GM23338 (cell line): Measurements from ENCODE around the gene S100A11. TPM values are rescaled to one million over a fixed set of nuclear protein-coding genes. Genes with fewer than 3 reads are reported as not detected.
A peak's percentile ranks its signal among the peaks of the same experiment; 100 is the strongest.

ENCODE experiments used
- ATAC-seq: fragments of 200-7000 bp; cut with Tn5 transposase; 3 replicates; pipeline ENCODE4 v1.9.1; 2020
- DNase-seq: peaks from one replicate; pipeline ENCODE4 v3.0.0-alpha.2; 2015; ENCODE audit warnings: low spot score
- H2AFZ ChIP-seq: fragments of 200-600 bp; sonication (generic); 2 replicates; pipeline ENCODE4 v1.8.0; 2016; ENCODE audit warnings: antibody characterized with exemption, mild to moderate bottlenecking, moderate library complexity
- H3F3A ChIP-seq: fragments of 200-600 bp; sonication (generic); replicated peaks from 2 replicates; pipeline ENCODE4 v1.8.0; 2017; ENCODE audit warnings: antibody characterized with exemption, mixed run types, low read depth
- H3K27ac ChIP-seq: fragments of 200-600 bp; sonication (generic); 2 replicates; pipeline ENCODE4 v1.6.1; 2016; ENCODE audit warnings: low read depth
- H3K27me3 ChIP-seq: fragments of 200-600 bp; sonication (generic); 2 replicates; pipeline ENCODE4 v1.8.0; 2016; ENCODE audit warnings: mild to moderate bottlenecking, mixed run types, moderate library complexity; ENCODE audit not compliant: insufficient read depth
- H3K36me3 ChIP-seq: fragments of 200-600 bp; sonication (generic); 2 replicates; pipeline ENCODE4 v1.8.0; 2016; ENCODE audit warnings: mild to moderate bottlenecking; ENCODE audit not compliant: insufficient read depth
- H3K4me1 ChIP-seq: fragments of 200-600 bp; sonication (generic); 2 replicates; pipeline ENCODE4 v1.8.0; 2016; ENCODE audit warnings: mild to moderate bottlenecking, moderate library complexity; ENCODE audit not compliant: insufficient read depth
- H3K4me2 ChIP-seq: fragments of 200-600 bp; sonication (generic); 2 replicates; pipeline ENCODE4 v1.7.1; 2017; ENCODE audit warnings: mixed run types
- H3K4me3 ChIP-seq: fragments of 200-600 bp; sonication (generic); 2 replicates; pipeline ENCODE4 v1.6.1; 2016; ENCODE audit warnings: mixed run types
- H3K79me2 ChIP-seq: fragments of 200-600 bp; sonication (generic); replicated peaks from 2 replicates; pipeline ENCODE4 v1.8.0; 2017; ENCODE audit warnings: mild to moderate bottlenecking; ENCODE audit not compliant: insufficient read depth
- H3K9me2 ChIP-seq: fragments of 200-600 bp; sonication (generic); 2 replicates; pipeline ENCODE4 v1.8.0; 2017; ENCODE audit not compliant: insufficient read depth
- H4K20me1 ChIP-seq: fragments of 200-600 bp; sonication (generic); replicated peaks from 2 replicates; pipeline ENCODE4 v1.8.0; 2017; ENCODE audit warnings: mild to moderate bottlenecking; ENCODE audit not compliant: insufficient read depth
- H3K27ac Mint-ChIP-seq: 2 replicates; pipeline ENCODE4 v1.8.0; 2020; ENCODE audit warnings: inconsistent platforms, mild to moderate bottlenecking, moderate library complexity, mixed read lengths
- H3K27me3 Mint-ChIP-seq: 3 replicates; pipeline ENCODE4 v1.8.0; 2022; ENCODE audit warnings: low read depth, mild to moderate bottlenecking, moderate library complexity, mixed read lengths, inconsistent platforms; ENCODE audit not compliant: insufficient read depth, poor library complexity
- H3K36me3 Mint-ChIP-seq: 3 replicates; pipeline ENCODE4 v1.8.0; 2021; ENCODE audit warnings: low read depth, mild to moderate bottlenecking, inconsistent platforms, moderate library complexity, mixed read lengths
- H3K4me1 Mint-ChIP-seq: 3 replicates; pipeline ENCODE4 v1.8.0; 2020; ENCODE audit warnings: mild to moderate bottlenecking, inconsistent platforms, mixed read lengths
- H3K4me3 Mint-ChIP-seq: 3 replicates; pipeline ENCODE4 v1.8.0; 2021; ENCODE audit warnings: moderate library complexity, mild to moderate bottlenecking, inconsistent platforms, mixed read lengths
- H3K9me3 Mint-ChIP-seq: 3 replicates; pipeline ENCODE4 v1.8.0; 2020; ENCODE audit warnings: moderate library complexity, mild to moderate bottlenecking, inconsistent platforms, mixed read lengths
- CREB1 ChIP-seq: fragments of 250-450 bp; sonication (Bioruptor Pico); IDR thresholded peaks from 2 replicates; pipeline ENCODE4 v1.5.0; 2020; ENCODE audit warnings: low read depth, mild to moderate bottlenecking, moderate library complexity
- NANOG ChIP-seq: IDR thresholded peaks from 2 replicates; pipeline ENCODE4 v1.6.1; 2016; ENCODE audit warnings: antibody characterized with exemption, borderline replicate concordance
- POLR2AphosphoS5 ChIP-seq: IDR thresholded peaks from 2 replicates; pipeline ENCODE4 v1.6.1; 2016; ENCODE audit warnings: antibody characterized with exemption, low read depth
- STAT1 ChIP-seq: IDR thresholded peaks from one replicate; pipeline ENCODE4 v1.6.1; 2016; ENCODE audit warnings: antibody characterized with exemption; ENCODE audit not compliant: unreplicated experiment
- ZNF114 ChIP-seq: fragments of 250-450 bp; sonication (Bioruptor Pico); IDR thresholded peaks from 2 replicates; pipeline ENCODE4 v1.5.0; 2020; ENCODE audit warnings: mild to moderate bottlenecking, moderate library complexity
- polyA plus RNA-seq: library from polyadenylated mRNA; unstranded; fragments of >200 nt; fragmentation: Nextera tagmentation; extraction: Ambion mirVana; gene quantifications from 2 replicates; pipeline ENCODE4 v1.2.1, GENCODE V29; 2016
- total RNA-seq: library from RNA; depleted of rRNA; stranded (reverse); fragments of >200 nt; shearing (Covaris generic); gene quantifications from 2 replicates; pipeline ENCODE4 v1.2.3, GENCODE V29; 2014
- TF ChIP-seq, protein P1 (sequence below), 2 experiments: fragments of 200-600 bp in 1 of 2; sonication (generic) in 1 of 2; conservative IDR thresholded peaks; 2 replicates each; pipeline versions ENCODE4 v1.5.1 to v1.6.1; 2016 to 2017; ENCODE audit warnings: antibody characterized with exemption in 2 of 2, low read depth in 2 of 2, mild to moderate bottlenecking in 2 of 2, moderate library complexity in 1 of 2
- TF ChIP-seq, protein P2 (sequence below): IDR thresholded peaks from 2 replicates; pipeline ENCODE4 v1.6.1; 2016; ENCODE audit warnings: antibody characterized with exemption
- TF ChIP-seq, protein P3 (sequence below): IDR thresholded peaks from one replicate; pipeline ENCODE4 v1.6.1; 2018; ENCODE audit warnings: antibody characterized with exemption; ENCODE audit not compliant: unreplicated experiment
- TF ChIP-seq, protein P4 (sequence below): fragments of 250-450 bp; sonication (Bioruptor Pico); IDR thresholded peaks from 2 replicates; pipeline ENCODE4 v1.5.0; 2020; ENCODE audit warnings: mild to moderate bottlenecking, moderate library complexity

S100A11 gene
- total and polyA plus RNA-seq, 2 experiments from 2014 or later, result 73.1 to 596 TPM

DNA sequence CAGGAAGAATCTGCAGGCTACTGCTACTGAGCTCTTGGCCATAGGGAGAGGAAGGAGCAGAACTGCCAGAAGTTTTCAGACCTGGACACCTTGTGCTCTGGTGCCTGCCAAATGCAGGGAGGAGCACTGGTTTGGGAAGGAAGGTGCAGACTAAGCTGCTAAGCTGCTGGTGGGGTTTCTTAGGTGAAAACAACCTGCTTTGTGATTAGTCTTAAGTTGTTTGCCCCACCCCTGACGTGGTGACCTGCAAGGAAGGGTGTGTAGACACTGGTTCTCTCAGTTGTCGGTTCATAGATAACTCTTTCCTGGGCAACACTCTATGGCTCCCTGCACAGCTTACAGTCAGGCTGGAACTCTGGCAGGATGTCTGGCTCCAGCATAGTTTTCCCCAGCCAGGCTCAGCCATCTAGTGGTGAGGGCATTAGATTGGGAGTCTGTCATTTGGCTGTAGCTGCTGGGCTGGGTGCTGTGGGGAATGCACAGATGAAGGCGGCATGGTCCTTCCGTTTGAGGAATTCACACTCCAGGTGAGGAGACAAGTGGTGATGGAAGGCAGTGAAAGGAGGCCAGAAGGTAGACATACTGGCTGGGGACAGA is 32.9 kb downstream of the S100A11 start:
- no peak overlapping the region for H3K4me3 Mint-ChIP-seq
- Histone ChIP-seq H3K79me2 (no peaks in the 10 kb centered on the region), H3K27ac (no peak overlapping the region), H3F3A (0 out of 2 replicates have a peak, but pooled peaks cover 2% of the 10 kb centered on the region), H3K4me3 (no peak overlapping the region), H2AFZ (peak overlapping the region; percentile 52; the same call in 1 of the 2 replicates), H3K9me2 (no peaks in the 10 kb centered on the region), H3K4me2 (no peak overlapping the region), H3K27me3 (no peaks in the 10 kb centered on the region), H4K20me1 (no peaks in the 10 kb centered on the region), H3K36me3 (no peaks in the 10 kb centered on the region), H3K4me1 (peaks cover 11% of the 10 kb centered on the region)
- TF ChIP-seq, protein P1, sequence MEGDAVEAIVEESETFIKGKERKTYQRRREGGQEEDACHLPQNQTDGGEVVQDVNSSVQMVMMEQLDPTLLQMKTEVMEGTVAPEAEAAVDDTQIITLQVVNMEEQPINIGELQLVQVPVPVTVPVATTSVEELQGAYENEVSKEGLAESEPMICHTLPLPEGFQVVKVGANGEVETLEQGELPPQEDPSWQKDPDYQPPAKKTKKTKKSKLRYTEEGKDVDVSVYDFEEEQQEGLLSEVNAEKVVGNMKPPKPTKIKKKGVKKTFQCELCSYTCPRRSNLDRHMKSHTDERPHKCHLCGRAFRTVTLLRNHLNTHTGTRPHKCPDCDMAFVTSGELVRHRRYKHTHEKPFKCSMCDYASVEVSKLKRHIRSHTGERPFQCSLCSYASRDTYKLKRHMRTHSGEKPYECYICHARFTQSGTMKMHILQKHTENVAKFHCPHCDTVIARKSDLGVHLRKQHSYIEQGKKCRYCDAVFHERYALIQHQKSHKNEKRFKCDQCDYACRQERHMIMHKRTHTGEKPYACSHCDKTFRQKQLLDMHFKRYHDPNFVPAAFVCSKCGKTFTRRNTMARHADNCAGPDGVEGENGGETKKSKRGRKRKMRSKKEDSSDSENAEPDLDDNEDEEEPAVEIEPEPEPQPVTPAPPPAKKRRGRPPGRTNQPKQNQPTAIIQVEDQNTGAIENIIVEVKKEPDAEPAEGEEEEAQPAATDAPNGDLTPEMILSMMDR (conservative IDR thresholded peaks at IDR 0.05; ENCODE audit: low read depth in 2 of 2), result peak; percentile 37 to 57; a peak in 3 of 4 replicates
- TF ChIP-seq STAT1, result no peak
- H3K9me3 Mint-ChIP-seq, result no peaks in the 10 kb centered on the region
- ATAC-seq (peak; percentile 87), DNase-seq (peak; percentile 62)
- no peaks in the 10 kb centered on the region for H3K36me3 Mint-ChIP-seq
- no peak overlapping the region for H3K27ac Mint-ChIP-seq
- H3K27me3 Mint-ChIP-seq, result peaks cover 1% of the 10 kb centered on the region
- peaks cover 13% of the 10 kb centered on the region for H3K4me1 Mint-ChIP-seq

DNA sequence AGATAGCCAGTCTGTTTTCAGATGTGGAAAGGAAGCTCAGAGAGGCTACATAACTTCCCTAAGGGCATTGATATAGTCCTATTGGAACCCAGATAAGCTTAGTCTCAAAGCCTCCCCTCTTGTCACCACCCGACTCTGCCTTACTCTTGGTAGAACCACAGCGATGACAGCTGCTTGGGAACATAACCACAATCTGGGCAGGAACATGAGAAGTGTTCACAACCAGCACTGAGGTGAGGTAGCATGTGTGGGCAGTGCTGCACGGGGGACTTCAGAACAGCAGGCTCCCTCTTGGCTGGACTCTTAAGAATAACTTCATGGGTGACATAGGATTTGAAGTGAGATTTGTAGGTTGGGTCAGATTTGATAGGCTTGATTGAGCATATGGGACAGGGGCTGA is 33.8 kb downstream of the S100A11 start:
- H3K9me3 Mint-ChIP-seq, result no peaks in the 10 kb centered on the region
- TF ChIP-seq POLR2AphosphoS5 (no peak), CREB1 (CRISPR knock-in tag) (no peak), NANOG (no peak), ZNF114 (CRISPR knock-in tag) (no peak)
- TF ChIP-seq, protein P2, sequence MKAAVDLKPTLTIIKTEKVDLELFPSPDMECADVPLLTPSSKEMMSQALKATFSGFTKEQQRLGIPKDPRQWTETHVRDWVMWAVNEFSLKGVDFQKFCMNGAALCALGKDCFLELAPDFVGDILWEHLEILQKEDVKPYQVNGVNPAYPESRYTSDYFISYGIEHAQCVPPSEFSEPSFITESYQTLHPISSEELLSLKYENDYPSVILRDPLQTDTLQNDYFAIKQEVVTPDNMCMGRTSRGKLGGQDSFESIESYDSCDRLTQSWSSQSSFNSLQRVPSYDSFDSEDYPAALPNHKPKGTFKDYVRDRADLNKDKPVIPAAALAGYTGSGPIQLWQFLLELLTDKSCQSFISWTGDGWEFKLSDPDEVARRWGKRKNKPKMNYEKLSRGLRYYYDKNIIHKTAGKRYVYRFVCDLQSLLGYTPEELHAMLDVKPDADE, result no peak
- TF ChIP-seq, protein P3, sequence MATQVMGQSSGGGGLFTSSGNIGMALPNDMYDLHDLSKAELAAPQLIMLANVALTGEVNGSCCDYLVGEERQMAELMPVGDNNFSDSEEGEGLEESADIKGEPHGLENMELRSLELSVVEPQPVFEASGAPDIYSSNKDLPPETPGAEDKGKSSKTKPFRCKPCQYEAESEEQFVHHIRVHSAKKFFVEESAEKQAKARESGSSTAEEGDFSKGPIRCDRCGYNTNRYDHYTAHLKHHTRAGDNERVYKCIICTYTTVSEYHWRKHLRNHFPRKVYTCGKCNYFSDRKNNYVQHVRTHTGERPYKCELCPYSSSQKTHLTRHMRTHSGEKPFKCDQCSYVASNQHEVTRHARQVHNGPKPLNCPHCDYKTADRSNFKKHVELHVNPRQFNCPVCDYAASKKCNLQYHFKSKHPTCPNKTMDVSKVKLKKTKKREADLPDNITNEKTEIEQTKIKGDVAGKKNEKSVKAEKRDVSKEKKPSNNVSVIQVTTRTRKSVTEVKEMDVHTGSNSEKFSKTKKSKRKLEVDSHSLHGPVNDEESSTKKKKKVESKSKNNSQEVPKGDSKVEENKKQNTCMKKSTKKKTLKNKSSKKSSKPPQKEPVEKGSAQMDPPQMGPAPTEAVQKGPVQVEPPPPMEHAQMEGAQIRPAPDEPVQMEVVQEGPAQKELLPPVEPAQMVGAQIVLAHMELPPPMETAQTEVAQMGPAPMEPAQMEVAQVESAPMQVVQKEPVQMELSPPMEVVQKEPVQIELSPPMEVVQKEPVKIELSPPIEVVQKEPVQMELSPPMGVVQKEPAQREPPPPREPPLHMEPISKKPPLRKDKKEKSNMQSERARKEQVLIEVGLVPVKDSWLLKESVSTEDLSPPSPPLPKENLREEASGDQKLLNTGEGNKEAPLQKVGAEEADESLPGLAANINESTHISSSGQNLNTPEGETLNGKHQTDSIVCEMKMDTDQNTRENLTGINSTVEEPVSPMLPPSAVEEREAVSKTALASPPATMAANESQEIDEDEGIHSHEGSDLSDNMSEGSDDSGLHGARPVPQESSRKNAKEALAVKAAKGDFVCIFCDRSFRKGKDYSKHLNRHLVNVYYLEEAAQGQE, result no peak
- TF ChIP-seq, protein P4, sequence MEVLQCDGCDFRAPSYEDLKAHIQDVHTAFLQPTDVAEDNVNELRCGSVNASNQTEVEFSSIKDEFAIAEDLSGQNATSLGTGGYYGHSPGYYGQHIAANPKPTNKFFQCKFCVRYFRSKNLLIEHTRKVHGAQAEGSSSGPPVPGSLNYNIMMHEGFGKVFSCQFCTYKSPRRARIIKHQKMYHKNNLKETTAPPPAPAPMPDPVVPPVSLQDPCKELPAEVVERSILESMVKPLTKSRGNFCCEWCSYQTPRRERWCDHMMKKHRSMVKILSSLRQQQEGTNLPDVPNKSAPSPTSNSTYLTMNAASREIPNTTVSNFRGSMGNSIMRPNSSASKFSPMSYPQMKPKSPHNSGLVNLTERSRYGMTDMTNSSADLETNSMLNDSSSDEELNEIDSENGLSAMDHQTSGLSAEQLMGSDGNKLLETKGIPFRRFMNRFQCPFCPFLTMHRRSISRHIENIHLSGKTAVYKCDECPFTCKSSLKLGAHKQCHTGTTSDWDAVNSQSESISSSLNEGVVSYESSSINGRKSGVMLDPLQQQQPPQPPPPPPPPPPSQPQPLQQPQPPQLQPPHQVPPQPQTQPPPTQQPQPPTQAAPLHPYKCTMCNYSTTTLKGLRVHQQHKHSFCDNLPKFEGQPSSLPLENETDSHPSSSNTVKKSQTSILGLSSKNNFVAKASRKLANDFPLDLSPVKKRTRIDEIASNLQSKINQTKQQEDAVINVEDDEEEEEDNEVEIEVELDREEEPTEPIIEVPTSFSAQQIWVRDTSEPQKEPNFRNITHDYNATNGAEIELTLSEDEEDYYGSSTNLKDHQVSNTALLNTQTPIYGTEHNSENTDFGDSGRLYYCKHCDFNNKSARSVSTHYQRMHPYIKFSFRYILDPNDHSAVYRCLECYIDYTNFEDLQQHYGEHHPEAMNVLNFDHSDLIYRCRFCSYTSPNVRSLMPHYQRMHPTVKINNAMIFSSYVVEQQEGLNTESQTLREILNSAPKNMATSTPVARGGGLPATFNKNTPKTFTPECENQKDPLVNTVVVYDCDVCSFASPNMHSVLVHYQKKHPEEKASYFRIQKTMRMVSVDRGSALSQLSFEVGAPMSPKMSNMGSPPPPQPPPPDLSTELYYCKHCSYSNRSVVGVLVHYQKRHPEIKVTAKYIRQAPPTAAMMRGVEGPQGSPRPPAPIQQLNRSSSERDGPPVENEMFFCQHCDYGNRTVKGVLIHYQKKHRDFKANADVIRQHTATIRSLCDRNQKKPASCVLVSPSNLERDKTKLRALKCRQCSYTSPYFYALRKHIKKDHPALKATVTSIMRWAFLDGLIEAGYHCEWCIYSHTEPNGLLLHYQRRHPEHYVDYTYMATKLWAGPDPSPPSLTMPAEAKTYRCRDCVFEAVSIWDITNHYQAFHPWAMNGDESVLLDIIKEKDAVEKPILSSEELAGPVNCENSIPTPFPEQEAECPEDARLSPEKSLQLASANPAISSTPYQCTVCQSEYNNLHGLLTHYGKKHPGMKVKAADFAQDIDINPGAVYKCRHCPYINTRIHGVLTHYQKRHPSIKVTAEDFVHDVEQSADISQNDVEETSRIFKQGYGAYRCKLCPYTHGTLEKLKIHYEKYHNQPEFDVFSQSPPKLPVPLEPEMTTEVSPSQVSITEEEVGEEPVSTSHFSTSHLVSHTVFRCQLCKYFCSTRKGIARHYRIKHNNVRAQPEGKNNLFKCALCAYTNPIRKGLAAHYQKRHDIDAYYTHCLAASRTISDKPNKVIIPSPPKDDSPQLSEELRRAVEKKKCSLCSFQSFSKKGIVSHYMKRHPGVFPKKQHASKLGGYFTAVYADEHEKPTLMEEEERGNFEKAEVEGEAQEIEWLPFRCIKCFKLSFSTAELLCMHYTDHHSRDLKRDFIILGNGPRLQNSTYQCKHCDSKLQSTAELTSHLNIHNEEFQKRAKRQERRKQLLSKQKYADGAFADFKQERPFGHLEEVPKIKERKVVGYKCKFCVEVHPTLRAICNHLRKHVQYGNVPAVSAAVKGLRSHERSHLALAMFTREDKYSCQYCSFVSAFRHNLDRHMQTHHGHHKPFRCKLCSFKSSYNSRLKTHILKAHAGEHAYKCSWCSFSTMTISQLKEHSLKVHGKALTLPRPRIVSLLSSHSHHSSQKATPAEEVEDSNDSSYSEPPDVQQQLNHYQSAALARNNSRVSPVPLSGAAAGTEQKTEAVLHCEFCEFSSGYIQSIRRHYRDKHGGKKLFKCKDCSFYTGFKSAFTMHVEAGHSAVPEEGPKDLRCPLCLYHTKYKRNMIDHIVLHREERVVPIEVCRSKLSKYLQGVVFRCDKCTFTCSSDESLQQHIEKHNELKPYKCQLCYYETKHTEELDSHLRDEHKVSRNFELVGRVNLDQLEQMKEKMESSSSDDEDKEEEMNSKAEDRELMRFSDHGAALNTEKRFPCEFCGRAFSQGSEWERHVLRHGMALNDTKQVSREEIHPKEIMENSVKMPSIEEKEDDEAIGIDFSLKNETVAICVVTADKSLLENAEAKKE, result no peak

More for the DNA sequence above, 33.8 kb downstream of the S100A11 start:
- no peak overlapping the region for H3K4me2 ChIP-seq
- 0 out of 2 replicates have a peak, but pooled peaks cover 2% of the 10 kb centered on the region for H3F3A ChIP-seq
- Mint-ChIP-seq H3K4me1 (peaks cover 14% of the 10 kb centered on the region), H3K27ac (no peak overlapping the region), H3K27me3 (peaks cover 1% of the 10 kb centered on the region), H3K36me3 (no peaks in the 10 kb centered on the region), H3K4me3 (no peak overlapping the region)
- H3K79me2 ChIP-seq, result no peaks in the 10 kb centered on the region
- DNase-seq, result no peak
- peaks cover 11% of the 10 kb centered on the region for H3K4me1 ChIP-seq
- no peaks in the 10 kb centered on the region for H3K36me3 ChIP-seq
- no peaks in the 10 kb centered on the region for H3K9me2 ChIP-seq
- H3K27me3 ChIP-seq, result no peaks in the 10 kb centered on the region
- no peak for ATAC-seq
- no peak overlapping the region for H3K27ac ChIP-seq
- H2AFZ ChIP-seq, result no peak overlapping the region
- H4K20me1 ChIP-seq, result no peaks in the 10 kb centered on the region
- H3K4me3 ChIP-seq, result no peak overlapping the region
